HG02943 (cell line): ENCODE results near the gene USP13.
"Not testable (repeated sequence)": the region's sequence is repeated elsewhere in the genome, so short reads cannot be mapped to it uniquely, and the experiment has no call there.

Source experiments
- ATAC-seq: cut with Tn5 transposase; IDR thresholded peaks from one replicate; pipeline ENCODE4 v1.9.1; 2021; ENCODE audit warnings: mild to moderate bottlenecking, low read depth, moderate library complexity; ENCODE audit not compliant: unreplicated experiment

Gene USP13

GRCh38 chr3:179775416-179776122, 122.7 kb downstream of the USP13 start:
- no peak for ATAC-seq

GRCh38 chr3:179782841-179783240, 130.0 kb downstream of the USP13 start:
- not testable (repeated sequence) for ATAC-seq

GRCh38 chr3:179788996-179789395, 136.2 kb downstream of the USP13 start:
- no peak for ATAC-seq

GRCh38 chr3:179791793-179792192, 139.0 kb downstream of the USP13 start:
- no peak for ATAC-seq

- no peak for ATAC-seq
Measured at GRCh38 chr3:179794355-179794754, 141.5 kb downstream of the USP13 start.

- ATAC-seq: no peak
Measured at GRCh38 chr3:179796421-179796820, 143.6 kb downstream of the USP13 start.

GRCh38 chr3:179797192-179797591, 144.4 kb downstream of the USP13 start:
- no peak for ATAC-seq

GRCh38 chr3:179801263-179801662, 148.4 kb downstream of the USP13 start:
- no peak for ATAC-seq

- ATAC-seq: no peak
Measured at GRCh38 chr3:179801856-179802255, 149.0 kb downstream of the USP13 start.

GRCh38 chr3:179806177-179806576, 153.3 kb downstream of the USP13 start:
- ATAC-seq: no peak

GRCh38 chr3:179807588-179807987, 154.7 kb downstream of the USP13 start:
- ATAC-seq: no peak

- no peak for ATAC-seq
Measured at GRCh38 chr3:179809639-179810038, 156.8 kb downstream of the USP13 start.

- ATAC-seq: no peak
Measured at GRCh38 chr3:179811321-179812095, 158.7 kb downstream of the USP13 start.

GRCh38 chr3:179812096-179812382, 159.2 kb downstream of the USP13 start:
- no peak for ATAC-seq

- ATAC-seq: no peak
Measured at GRCh38 chr3:179819379-179819778, 166.5 kb downstream of the USP13 start.

GRCh38 chr3:179822296-179822695, 169.5 kb downstream of the USP13 start:
- no peak for ATAC-seq

GRCh38 chr3:179825527-179826246, 172.8 kb downstream of the USP13 start:
- ATAC-seq: no peak

GRCh38 chr3:179826247-179826637, 173.4 kb downstream of the USP13 start:
- no peak for ATAC-seq

GRCh38 chr3:179828738-179829137, 175.9 kb downstream of the USP13 start:
- ATAC-seq: no peak

- ATAC-seq: no peak
Measured at GRCh38 chr3:179829401-179829800, 176.6 kb downstream of the USP13 start.

- ATAC-seq: no peak
Measured at GRCh38 chr3:179832333-179832854, 179.6 kb downstream of the USP13 start.
